Vagina (tissue), 2 donors: Measurements from ENCODE around the gene ALDH3A1. TPM values are rescaled to one million over a fixed set of nuclear protein-coding genes. Genes with fewer than 3 reads are reported as not detected.

Experiments used
- DNase-seq, 2 donors: peaks; one replicate each; pipeline ENCODE4 v3.0.0-alpha.2; 2017; ENCODE audit errors: extremely low spot score in 2 of 2
- H3K27ac ChIP-seq: fragments of 200-600 bp; sonication (generic); one replicate; pipeline ENCODE4 v1.5.1; 2019
- H3K27me3 ChIP-seq: fragments of 200-600 bp; sonication (generic); one replicate; pipeline ENCODE4 v1.5.1; 2019
- H3K36me3 ChIP-seq, 2 donors: fragments of 200-600 bp; sonication (generic); one replicate each; pipeline ENCODE4 v1.5.1; 2017 to 2019
- H3K4me1 ChIP-seq: fragments of 200-600 bp; sonication (generic); one replicate; pipeline ENCODE4 v1.5.1; 2019
- H3K4me3 ChIP-seq, 2 donors: fragments of 200-600 bp; sonication (generic); 1 replicate in 1 of 2; 2 replicates in 1 of 2; pipeline ENCODE4 v1.5.1; 2016 to 2019
- H3K9me3 ChIP-seq: fragments of 200-600 bp; sonication (generic); one replicate; pipeline ENCODE4 v1.5.1; 2019
- POLR2A ChIP-seq, 2 donors: fragments of 450-650 bp; IDR thresholded peaks; one replicate each; pipeline ENCODE4 v1.6.1; 2017; ENCODE audit warnings: antibody characterized with exemption in 2 of 2, mild to moderate bottlenecking in 2 of 2, moderate library complexity in 2 of 2
- POLR2AphosphoS5 ChIP-seq, 2 donors: sonication (generic); formaldehyde crosslinking; IDR thresholded peaks; one replicate each; pipeline ENCODE4 v1.9.0; 2017; ENCODE audit warnings: antibody characterized with exemption in 2 of 2, mild to moderate bottlenecking in 2 of 2, low read depth in 1 of 2; ENCODE audit not compliant: insufficient read depth in 1 of 2
- intact Hi-C: fragments of 100-400 bp; cut with DNase I; formaldehyde crosslinking; loops from one replicate; pipeline ENCODE4 v1.15.1; 2023
- total RNA-seq: library from RNA; depleted of rRNA; stranded (reverse); fragments of >200 nt; gene quantifications from one replicate; pipeline ENCODE4 v1.2.3, GENCODE V29; 2016
- TF ChIP-seq, protein P1 (sequence below), 3 experiments: fragments of 450-650 bp in 2 of 3; fragments of 200-600 bp in 1 of 3; sonication (generic) in 1 of 3; IDR thresholded peaks; one replicate each; pipeline ENCODE4 v1.5.1; 2017 to 2019; ENCODE audit warnings: antibody characterized with exemption in 3 of 3, mild to moderate bottlenecking in 2 of 3, moderate library complexity in 2 of 3

Gene ALDH3A1
- total RNA-seq, 1 donor from 2014 or later, result 14.2 TPM

DNA sequence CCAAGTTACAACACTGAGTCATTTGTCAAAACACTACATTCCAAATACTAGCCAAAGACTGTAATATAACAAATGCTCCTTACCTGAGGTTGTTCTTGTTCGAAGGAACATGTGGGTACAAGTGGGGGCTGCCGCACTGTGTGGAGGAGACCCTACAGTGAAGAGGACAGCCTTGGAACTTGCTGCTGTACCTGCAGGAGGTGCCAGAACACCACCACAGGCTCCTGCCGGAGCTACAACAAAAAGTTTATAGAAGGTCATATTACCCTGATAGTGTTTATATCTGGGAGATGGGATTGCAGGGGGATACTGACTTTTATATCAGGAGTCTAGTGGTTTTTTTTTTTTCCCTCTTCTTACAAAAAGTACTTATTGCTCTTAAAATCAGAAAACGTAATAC is 37.8 kb upstream of the ALDH3A1 start:
- H3K27me3 ChIP-seq, result no peaks in the 10 kb centered on the region
- no peak for TF ChIP-seq POLR2AphosphoS5 (IDR thresholded peaks at IDR 0.05; ENCODE audit: insufficient read depth in 1 of 2, low read depth in 1 of 2)
- TF ChIP-seq, protein P1, sequence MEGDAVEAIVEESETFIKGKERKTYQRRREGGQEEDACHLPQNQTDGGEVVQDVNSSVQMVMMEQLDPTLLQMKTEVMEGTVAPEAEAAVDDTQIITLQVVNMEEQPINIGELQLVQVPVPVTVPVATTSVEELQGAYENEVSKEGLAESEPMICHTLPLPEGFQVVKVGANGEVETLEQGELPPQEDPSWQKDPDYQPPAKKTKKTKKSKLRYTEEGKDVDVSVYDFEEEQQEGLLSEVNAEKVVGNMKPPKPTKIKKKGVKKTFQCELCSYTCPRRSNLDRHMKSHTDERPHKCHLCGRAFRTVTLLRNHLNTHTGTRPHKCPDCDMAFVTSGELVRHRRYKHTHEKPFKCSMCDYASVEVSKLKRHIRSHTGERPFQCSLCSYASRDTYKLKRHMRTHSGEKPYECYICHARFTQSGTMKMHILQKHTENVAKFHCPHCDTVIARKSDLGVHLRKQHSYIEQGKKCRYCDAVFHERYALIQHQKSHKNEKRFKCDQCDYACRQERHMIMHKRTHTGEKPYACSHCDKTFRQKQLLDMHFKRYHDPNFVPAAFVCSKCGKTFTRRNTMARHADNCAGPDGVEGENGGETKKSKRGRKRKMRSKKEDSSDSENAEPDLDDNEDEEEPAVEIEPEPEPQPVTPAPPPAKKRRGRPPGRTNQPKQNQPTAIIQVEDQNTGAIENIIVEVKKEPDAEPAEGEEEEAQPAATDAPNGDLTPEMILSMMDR (IDR thresholded peaks at IDR 0.05), result no peak
- no peak for TF ChIP-seq POLR2A (IDR thresholded peaks at IDR 0.05)
- H3K9me3 ChIP-seq, result no peaks in the 10 kb centered on the region
- no peak overlapping the region for H3K27ac ChIP-seq
- no peak for DNase-seq
- peaks cover 0 to 51% of the 10 kb centered on the region in 2 donors for H3K36me3 ChIP-seq
- H3K4me3 ChIP-seq, result no peak overlapping the region
- H3K4me1 ChIP-seq, result no peaks in the 10 kb centered on the region
- intact Hi-C loops, result no loop called here

DNA sequence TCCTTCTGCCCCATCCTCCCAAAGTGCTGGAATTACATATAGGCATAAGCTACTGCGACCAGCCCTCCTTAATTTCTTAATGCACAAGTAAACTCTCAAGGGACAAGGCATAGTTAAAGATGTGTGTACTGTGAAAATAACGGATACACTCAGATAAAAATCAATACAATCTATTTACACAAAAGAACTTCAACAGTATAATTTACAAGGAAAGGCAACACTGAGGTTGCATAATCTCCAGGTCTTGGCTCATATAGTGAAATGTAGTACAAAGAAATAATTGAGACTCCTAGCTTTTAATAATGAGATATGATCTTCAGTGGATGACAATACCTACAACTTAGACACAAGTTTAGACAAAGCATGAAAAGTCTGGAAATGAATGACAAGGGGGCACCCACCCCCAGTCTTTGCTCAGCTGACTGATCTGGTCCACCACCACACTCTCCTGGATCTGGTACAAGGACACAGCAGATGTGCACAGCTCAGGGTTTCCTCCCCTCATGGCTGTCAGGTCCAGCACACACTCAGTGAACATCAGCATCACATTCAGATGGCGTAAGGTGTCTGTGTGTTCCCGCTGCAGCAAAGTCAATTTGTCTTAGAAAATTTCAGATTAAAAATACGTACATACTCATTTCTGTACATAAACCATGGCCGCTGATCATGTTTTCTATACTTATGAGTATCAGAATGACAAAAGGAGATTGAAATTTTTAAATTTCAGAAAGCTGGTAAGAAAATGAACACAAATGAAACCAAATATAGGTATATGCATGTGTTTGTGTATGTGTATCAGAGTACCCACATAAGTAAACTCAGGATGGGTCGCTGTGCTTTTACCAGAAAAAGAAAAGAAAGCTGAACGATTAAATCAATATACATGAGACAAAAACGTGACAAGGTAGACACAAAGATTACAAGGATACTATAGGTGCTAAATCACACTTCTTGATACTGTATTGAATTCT is 33.7 kb upstream of the ALDH3A1 start:
- H3K4me1 ChIP-seq, result no peaks in the 10 kb centered on the region
- intact Hi-C loops, result no loop called here
- DNase-seq, result no peak
- H3K36me3 ChIP-seq, result peaks cover 0 to 60% of the 10 kb centered on the region in 2 donors
- no peaks in the 10 kb centered on the region for H3K9me3 ChIP-seq
- H3K4me3 ChIP-seq, result no peak overlapping the region
- no peak overlapping the region for H3K27ac ChIP-seq
- no peak for TF ChIP-seq POLR2A (IDR thresholded peaks at IDR 0.05)
- TF ChIP-seq, protein P1 (IDR thresholded peaks at IDR 0.05), result no peak
- TF ChIP-seq POLR2AphosphoS5 (IDR thresholded peaks at IDR 0.05; ENCODE audit: insufficient read depth in 1 of 2, low read depth in 1 of 2), result no peak
- no peaks in the 10 kb centered on the region for H3K27me3 ChIP-seq

DNA sequence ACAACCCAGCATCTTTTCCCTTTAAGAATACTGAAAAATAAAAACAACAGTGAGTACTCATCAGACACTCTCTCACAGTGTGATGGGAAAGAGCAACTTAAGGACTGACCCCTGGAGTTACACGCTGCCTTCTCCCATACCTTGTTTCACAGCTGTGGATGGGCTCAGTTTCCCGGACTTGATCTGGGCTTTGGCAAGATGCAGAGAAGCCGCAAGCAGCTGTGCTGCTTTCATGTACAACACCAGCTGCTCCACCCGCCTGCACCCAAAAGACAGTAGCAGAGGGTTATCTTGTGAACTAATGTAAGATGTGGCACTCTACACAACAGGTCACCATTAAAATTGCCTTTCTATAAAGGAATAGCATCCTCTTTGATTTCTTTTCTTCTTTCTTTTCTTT is 32.7 kb upstream of the ALDH3A1 start:
- TF ChIP-seq, protein P1 (IDR thresholded peaks at IDR 0.05), result no peak
- TF ChIP-seq POLR2AphosphoS5 (IDR thresholded peaks at IDR 0.05; ENCODE audit: insufficient read depth in 1 of 2, low read depth in 1 of 2) (no peak), POLR2A (IDR thresholded peaks at IDR 0.05) (no peak)
- Histone ChIP-seq H3K4me3 (no peak overlapping the region), H3K4me1 (no peaks in the 10 kb centered on the region), H3K27ac (no peak overlapping the region), H3K9me3 (no peaks in the 10 kb centered on the region), H3K36me3 (peaks cover 1 to 70% of the 10 kb centered on the region in 2 donors), H3K27me3 (no peaks in the 10 kb centered on the region)
- intact Hi-C loops, result no loop called here
- no peak for DNase-seq

DNA sequence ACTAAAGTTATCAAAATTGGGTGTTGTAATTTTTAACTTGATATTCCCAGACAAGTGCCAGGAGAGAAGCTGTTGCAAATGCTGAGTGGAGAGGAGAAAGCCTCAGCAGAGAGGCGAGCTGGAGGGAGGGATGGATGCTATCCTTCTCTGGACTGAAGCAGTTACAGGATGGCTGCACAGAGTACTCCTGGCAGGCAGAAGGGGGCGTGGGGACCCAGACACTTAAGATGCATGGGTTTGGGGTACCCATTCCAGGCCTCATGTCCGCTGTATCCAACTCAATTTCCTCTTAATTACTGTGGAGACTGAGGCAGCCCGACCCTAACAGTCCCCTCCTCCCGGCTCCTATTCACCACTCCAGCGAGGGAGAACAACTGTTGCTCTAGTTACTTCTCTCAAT is 25.4 kb upstream of the ALDH3A1 start:
- TF ChIP-seq, protein P1 (IDR thresholded peaks at IDR 0.05), result no peak
- TF ChIP-seq POLR2AphosphoS5 (IDR thresholded peaks at IDR 0.05; ENCODE audit: insufficient read depth in 1 of 2, low read depth in 1 of 2), result no peak
- TF ChIP-seq POLR2A (IDR thresholded peaks at IDR 0.05), result no peak

More for the DNA sequence above, 25.4 kb upstream of the ALDH3A1 start:
- intact Hi-C loops, result no loop called here
- Histone ChIP-seq H3K27me3 (no peaks in the 10 kb centered on the region), H3K4me1 (peaks cover 23% of the 10 kb centered on the region), H3K4me3 (no peak overlapping the region), H3K27ac (no peak overlapping the region), H3K9me3 (no peaks in the 10 kb centered on the region), H3K36me3 (peaks cover 6 to 33% of the 10 kb centered on the region in 2 donors)
- no peak for DNase-seq
